ENCODE results near the gene TOMM20.

- no peak for TF ChIP-seq POLR2AphosphoS5 (IDR thresholded peaks at IDR 0.05; ENCODE audit: borderline replicate concordance, low read depth, low read length)
- TF ChIP-seq EZH2 (IDR thresholded peaks at IDR 0.05) = no peak
Observed at GRCh38 chr1:235124665-235125064, 4.0 kb downstream of the TOMM20 start.

All from SK-N-MC (cell line).